Endothelial cell of umbilical vein (primary cell): ENCODE results near the gene SDE2.
"Not testable (repeated sequence)": the region's sequence is repeated elsewhere in the genome, so short reads cannot be mapped to it uniquely, and the experiment has no call there.

Experiments used
- MYC ChIP-seq: IDR thresholded peaks from one replicate; pipeline ENCODE4 v1.6.1; 2011; ENCODE audit warnings: mild to moderate bottlenecking, low read depth, low read length
- POLR2A ChIP-seq: IDR thresholded peaks from 2 replicates; pipeline ENCODE4 v1.6.1; 2012; ENCODE audit warnings: low read depth, mild to moderate bottlenecking, control low read depth, low read length
- TF ChIP-seq, protein P1 (sequence below), 2 donors: IDR thresholded peaks; 1 replicate in 1 of 2; 2 replicates in 1 of 2; pipeline ENCODE4 v1.5.1; 2011; ENCODE audit warnings: low read length in 2 of 2, mild to moderate bottlenecking in 2 of 2, moderate library complexity in 2 of 2, control low read depth in 1 of 2, inconsistent platforms in 1 of 2, low read depth in 1 of 2; ENCODE audit not compliant: insufficient read depth in 1 of 2; ENCODE audit errors: extremely low read depth in 1 of 2

DNA sequence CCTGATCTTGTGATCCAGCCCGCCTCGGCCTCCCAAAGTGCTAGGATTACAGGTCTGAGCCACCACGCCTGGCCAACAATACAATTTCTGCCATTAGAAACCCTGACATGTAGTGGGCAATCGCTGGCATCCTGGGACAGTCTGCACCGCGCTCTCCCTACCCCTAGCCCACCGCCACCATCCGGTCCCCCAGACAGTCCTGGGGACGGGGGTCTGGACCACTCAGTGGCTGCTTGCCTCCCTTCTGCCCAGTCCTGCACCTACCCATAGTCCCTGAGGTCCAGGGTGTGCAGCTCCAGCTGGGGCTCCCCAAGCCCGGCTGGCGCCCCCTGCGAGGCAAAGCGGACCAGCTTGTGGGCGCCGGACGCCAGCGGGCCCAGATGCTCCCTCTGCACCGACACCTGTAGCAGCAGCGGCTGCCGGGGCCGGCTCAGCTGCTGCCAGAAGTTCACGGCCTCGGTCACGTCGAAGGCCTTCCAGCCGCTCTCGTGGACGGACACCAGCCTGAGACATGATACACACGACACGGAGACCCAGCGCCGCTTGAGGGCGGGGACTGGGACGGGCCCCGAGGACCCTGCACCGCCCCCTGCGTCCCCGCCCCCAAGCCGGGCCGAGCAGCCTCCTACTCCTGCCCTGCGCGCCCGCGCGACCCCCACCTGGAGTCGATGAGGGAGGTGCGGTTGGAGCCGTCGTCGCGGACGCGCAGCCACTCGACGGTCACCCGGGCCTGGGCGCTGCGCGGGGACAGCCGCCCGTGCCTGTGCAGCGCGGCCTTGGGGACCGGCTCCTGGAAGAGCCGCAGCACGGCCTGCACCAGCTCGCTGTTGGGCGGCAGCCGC is 59.8 kb downstream of the SDE2 start:
- TF ChIP-seq POLR2A, MYC: not testable (repeated sequence)
- TF ChIP-seq, protein P1, sequence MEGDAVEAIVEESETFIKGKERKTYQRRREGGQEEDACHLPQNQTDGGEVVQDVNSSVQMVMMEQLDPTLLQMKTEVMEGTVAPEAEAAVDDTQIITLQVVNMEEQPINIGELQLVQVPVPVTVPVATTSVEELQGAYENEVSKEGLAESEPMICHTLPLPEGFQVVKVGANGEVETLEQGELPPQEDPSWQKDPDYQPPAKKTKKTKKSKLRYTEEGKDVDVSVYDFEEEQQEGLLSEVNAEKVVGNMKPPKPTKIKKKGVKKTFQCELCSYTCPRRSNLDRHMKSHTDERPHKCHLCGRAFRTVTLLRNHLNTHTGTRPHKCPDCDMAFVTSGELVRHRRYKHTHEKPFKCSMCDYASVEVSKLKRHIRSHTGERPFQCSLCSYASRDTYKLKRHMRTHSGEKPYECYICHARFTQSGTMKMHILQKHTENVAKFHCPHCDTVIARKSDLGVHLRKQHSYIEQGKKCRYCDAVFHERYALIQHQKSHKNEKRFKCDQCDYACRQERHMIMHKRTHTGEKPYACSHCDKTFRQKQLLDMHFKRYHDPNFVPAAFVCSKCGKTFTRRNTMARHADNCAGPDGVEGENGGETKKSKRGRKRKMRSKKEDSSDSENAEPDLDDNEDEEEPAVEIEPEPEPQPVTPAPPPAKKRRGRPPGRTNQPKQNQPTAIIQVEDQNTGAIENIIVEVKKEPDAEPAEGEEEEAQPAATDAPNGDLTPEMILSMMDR (IDR thresholded peaks at IDR 0.05; ENCODE audit: extremely low read depth in 1 of 2, insufficient read depth in 1 of 2, low read depth in 1 of 2, low read length in 2 of 2): not testable (repeated sequence)
